ENCODE results near the gene SRPK2.

Gene SRPK2

DNA sequence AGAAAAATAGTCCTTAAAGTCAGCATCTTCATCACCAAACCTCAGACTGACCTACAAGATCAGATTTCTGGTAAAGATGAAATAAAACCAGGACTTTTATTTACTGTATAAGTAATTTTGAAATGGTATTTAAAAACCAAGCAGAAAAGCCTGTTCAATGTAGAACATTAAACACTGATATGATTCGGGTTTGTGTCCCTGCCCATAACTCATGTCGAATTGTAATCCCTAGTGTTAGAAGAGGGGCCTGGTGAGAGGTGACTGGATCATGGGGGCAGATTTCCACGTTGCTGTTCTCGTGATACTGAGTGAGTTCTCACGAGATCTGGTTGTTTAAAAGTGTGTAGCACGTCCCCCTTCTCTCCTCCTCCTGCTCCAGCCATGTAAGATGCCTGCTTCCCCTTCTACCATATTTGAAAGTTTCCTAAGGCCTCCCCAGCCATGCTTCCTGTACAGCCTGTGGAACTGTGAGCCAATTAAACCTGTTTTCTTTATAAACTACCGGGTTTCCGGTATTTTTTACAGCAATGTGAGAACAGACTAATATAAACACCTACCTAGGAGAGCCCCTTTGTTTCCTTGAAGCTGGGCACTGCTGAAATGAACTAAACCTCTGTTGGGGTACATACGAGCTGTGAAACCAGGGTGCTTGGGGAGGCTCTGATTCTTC, 254.6 kb downstream of the SRPK2 start:
- no peak for DNase-seq (ENCODE audit: low spot score)

DNA sequence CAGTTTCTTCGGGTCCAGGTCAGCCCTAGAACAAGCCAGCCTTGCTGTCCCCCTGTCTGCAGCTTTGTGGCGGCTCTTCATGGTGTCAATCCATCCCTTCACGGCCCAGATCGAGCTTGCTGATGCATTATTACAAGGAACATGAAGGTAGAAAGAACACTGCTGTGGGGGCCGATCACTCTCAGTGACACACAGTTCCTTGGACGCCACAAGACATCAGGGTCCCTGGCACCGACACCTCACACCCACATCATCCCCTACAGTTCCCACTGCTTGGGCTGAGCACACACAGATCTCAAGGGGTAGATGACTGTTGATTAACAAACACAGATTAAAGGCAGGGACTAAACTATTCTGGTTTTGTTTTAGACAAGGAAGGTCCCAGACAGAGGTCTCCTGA, 255.4 kb downstream of the SRPK2 start:
- no peak for DNase-seq (ENCODE audit: low spot score)

DNA sequence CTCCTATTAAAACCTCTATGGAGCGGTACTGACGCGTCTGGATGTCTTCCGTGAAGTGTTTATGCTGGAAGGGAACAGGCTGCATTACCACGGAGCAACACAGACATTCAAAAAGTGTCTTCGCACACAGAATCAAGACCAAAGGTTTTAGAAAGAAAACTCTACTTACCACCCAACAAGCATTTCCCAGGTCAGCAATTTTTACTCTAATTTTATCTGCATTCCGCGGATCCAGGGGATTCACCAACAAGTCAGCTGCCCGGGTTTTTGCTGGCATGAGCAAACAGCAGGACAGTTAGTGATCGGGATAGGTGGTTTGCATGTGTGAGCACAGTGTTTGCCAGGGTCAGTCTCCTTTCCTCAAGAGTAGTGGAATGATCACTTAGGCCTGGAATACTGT, 255.9 kb downstream of the SRPK2 start:
- no peak for DNase-seq (ENCODE audit: low spot score)

DNA sequence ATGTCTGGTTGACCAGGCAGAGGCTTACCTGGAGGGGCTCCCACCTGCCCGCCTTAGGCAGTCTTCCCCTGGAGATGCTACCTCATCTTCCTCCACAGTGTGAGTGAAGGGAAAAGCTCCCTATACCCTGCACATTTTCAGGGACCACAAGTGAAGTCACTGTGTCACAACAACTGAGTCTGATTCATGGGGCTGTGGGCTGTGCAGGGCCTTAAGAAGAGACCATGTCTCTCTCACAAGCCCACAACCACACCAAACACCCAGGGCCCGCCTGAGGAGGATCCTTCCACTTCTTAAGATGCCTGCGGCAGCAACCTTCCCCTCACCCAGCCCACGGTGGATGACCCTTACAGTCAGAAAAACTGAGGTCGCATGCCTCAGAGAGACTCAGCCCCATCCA, 256.4 kb downstream of the SRPK2 start:
- no peak for DNase-seq (ENCODE audit: low spot score)

DNA sequence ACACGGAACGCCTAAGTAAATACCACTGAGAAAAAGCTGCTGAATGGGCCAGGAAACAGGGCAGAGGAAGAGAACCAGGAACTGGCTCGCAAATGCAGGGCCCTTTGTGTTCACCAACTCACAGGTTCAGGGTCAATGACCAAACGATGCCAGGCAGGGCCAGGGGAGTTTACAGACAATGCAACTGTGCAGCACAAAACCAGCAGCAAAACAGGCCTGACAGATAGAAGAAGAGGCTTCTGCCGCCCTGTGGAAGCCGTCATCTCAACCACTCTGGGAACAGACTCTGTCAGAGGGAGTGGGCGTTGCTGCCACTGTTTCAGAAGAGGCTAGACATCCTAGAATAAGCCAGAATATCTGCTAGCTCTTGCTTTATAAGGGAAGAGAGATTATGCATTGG, 256.8 kb downstream of the SRPK2 start:
- DNase-seq (ENCODE audit: low spot score), result no peak

- no peak for DNase-seq (ENCODE audit: low spot score)
Measured at GRCh38 chr7:105131033-105131656, 257.6 kb downstream of the SRPK2 start.

GRCh38 chr7:105130580-105130979, 258.1 kb downstream of the SRPK2 start:
- DNase-seq (ENCODE audit: low spot score), result no peak

GRCh38 chr7:105130048-105130447, 258.7 kb downstream of the SRPK2 start:
- DNase-seq (ENCODE audit: low spot score), result no peak

GRCh38 chr7:105127179-105127578, 261.5 kb downstream of the SRPK2 start:
- no peak for DNase-seq (ENCODE audit: low spot score)

DNA sequence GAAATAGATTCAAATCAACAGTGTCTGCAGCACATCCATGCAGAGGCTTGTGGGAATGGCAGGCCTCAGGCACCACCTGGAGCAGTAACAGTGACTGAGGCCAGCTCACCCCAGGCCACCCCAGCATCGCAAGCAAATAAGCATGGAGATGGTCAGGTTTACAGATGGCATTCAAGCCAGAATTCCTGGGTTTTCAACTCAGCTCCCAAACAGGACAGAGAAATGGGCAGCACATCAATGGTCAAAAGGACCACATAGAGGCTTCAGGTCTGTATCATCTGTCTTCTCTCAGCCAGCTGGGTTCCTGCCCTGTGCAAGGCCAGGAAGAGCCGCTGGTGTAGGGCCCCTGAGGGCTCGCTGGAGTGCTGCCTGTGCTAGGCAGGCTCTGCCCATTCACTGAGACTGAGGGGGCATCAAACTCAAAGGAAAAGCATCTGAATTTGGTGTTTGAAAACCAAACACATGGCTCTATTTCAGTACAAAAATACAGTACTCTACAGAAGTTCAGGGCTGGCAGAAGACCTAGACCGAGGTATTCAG, 262.2 kb downstream of the SRPK2 start:
- peak; percentile 15 for DNase-seq (ENCODE audit: low spot score)

- no peak for DNase-seq (ENCODE audit: low spot score)
Measured at GRCh38 chr7:105125745-105126144, 263.0 kb downstream of the SRPK2 start.

DNA sequence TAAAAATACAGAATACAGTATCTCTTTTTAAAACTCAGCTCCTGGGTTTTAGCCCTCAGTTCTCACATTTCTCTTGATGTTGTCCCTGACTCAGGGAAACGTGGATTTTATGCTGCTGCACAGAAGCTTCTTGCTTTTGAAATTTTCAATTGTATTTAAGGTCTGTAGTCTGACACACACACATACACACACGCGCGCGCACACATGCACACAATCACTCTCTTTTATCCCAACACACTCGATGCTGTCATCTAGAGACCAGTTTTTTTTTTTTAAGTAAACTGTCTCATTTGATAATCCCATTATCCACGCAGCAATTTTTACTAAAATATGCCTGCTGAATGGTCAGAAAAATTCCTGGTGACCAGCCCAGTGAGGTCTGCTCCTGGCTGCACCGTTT, 266.1 kb downstream of the SRPK2 start:
- DNase-seq (ENCODE audit: low spot score), result no peak

DNA sequence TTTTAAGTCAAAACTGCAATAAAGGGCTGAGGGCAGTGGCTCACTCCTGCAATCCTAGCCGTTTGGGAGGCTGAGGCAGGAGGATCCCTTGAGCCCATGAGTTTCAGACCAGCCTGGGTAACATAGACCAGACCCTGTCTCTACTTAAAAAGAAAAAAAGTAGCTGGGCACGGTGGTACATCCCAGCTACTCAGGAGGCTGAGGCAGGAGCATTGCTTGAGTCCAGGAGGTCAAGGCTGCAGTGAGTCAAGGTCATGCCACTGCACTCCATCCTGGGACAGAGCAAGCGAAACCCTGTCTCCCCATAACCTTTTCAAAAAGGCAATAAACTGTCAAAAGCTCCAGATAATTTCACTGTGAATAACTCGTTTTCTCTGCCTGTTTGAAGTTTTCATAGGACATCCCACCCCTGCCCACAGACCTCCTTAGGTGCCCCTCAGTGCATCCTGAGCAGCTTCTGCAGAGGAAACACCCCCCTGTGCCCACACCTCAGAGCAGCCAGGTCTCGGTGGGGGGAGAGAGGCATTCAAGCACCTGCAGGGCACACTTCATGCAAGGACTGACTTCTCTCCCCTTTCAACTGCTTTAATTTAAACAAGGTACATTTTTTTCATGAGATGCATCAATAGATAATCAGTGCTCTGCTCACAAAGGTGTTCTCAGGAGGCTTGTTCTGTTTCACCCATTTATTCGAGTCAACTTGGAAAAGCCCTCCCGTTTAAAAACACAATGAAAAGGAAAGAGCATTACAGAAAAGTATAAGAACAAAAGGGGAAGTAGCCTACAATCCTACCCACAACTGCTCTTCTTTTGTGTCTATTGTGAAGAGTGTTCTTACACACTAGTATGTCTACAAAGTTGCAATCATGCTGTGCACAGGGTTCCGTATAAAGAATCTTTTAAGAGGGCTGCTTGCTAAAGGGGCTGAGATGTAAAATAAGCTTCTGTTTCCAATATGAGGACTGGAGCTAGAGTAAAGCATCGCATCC, 269.8 kb downstream of the SRPK2 start:
- no peak for DNase-seq (ENCODE audit: low spot score)

- no peak for DNase-seq (ENCODE audit: low spot score)
Measured at GRCh38 chr7:105112440-105113418, 276.0 kb downstream of the SRPK2 start.

DNA sequence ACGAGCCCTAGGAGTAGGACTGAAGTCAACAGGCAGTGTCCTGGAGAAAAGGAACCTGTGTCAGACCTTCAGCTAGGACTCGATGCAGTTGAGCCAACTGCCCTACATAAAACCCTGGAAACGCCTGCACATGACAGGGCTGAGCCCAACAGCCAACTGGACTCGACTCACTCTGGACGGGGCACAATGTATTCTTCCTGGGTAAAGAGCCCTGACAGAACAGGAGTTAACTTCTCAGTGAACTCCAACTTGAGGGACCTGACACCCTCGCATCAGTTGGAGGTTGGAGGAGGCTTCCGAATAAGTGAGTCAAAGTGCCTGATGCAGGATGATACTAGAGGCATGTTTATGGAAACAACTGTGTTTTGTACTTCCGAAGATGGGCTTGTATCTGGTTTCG, 281.3 kb downstream of the SRPK2 start:
- DNase-seq (ENCODE audit: low spot score), result no peak

GRCh38 chr7:105106473-105106872, 282.2 kb downstream of the SRPK2 start:
- no peak for DNase-seq (ENCODE audit: low spot score)

GRCh38 chr7:105105579-105105978, 283.1 kb downstream of the SRPK2 start:
- DNase-seq (ENCODE audit: low spot score), result no peak

DNA sequence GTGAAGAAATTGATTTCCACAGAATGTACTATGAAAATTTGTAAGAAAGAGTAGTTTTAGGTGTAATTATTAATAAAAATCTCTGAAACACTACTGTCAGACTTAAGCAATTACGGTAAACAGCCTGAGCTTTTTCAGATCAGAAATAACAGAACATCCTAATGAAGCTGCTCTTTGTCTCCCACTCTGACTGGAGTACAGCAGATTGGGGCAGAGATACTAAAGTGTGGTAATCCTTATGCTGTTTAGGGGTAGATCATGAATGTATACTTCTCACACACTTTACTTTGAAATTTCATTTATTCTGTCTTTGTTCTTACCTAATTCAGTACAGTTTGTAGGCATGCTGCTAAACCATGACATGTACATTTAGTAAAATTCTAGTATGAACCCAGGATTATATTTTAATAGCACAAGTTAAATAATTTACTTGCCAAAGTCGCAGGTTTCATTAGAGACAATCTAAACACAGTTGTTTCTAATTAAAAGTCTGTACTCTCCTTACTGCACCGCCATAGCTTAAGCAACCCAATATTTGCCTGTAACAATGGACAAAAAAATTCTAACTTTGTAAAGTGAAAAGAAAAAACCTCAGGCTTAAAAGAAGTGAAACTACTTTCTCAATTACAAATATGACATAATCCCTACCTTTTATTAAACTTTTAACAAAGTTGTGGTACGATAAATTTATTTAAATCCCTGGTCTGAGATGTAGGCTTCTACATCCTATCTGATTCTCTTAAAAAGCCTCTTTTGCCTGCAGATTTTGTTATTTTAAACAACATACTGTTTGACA, 286.0 kb downstream of the SRPK2 start:
- DNase-seq (ENCODE audit: low spot score), result no peak

- DNase-seq (ENCODE audit: low spot score), result no peak
Measured at GRCh38 chr7:105101864-105102263, 286.9 kb downstream of the SRPK2 start.

- DNase-seq (ENCODE audit: low spot score), result no peak
Measured at GRCh38 chr7:105098863-105099515, 289.7 kb downstream of the SRPK2 start.
